HEK293 (cell line): ENCODE results near the gene PBRM1.

Experiments
- CTCF ChIA-PET: fragments of 350-600 bp; formaldehyde crosslinking; extraction: SDS; loops from one replicate; lab custom pipeline; 2021; ENCODE audit warnings: antibody characterized with exemption; lab: Yijun Ruan, JAX
- POLR2A ChIA-PET: fragments of 300-600 bp; formaldehyde crosslinking; extraction: SDS; loops from one replicate; lab custom pipeline; 2020; ENCODE audit warnings: antibody characterized with exemption, inconsistent platforms; lab: Yijun Ruan, JAX
- H3K27ac ChIP-seq: fragments of 200-500 bp; sonication (Bioruptor generic); 2 replicates; pipeline ENCODE4 v1.5.1; 2014; ENCODE audit warnings: low read depth, low read length, control low read depth, inconsistent platforms; ENCODE audit errors: extremely low read depth
- H3K36me3 ChIP-seq, 2 experiments: fragments of 200-500 bp in 1 of 2; sonication (Bioruptor generic) in 1 of 2; 1 replicate in 1 of 2; 2 replicates in 1 of 2; pipeline ENCODE4 v1.5.1; 2014 to 2017; ENCODE audit warnings: inconsistent platforms in 2 of 2, low read length in 2 of 2; ENCODE audit not compliant: control insufficient read depth in 2 of 2, insufficient read depth in 1 of 2
- H3K4me1 ChIP-seq: fragments of 200-500 bp; sonication (Bioruptor generic); 2 replicates; pipeline ENCODE4 v1.5.1; 2014; ENCODE audit warnings: mild to moderate bottlenecking, low read length, inconsistent platforms; ENCODE audit not compliant: control insufficient read depth, insufficient read depth
- H3K4me3 ChIP-seq: 2 replicates; pipeline ENCODE4 v1.5.1; 2011; ENCODE audit warnings: low read depth, mild to moderate bottlenecking, control low read depth, low read length, moderate library complexity
- H3K9me3 ChIP-seq: fragments of 200-500 bp; sonication (Bioruptor generic); 2 replicates; pipeline ENCODE4 v1.5.1; 2014; ENCODE audit warnings: low read depth, low read length, inconsistent platforms; ENCODE audit not compliant: control insufficient read depth, insufficient read depth
- ELK4 ChIP-seq: IDR thresholded peaks from 2 replicates; pipeline ENCODE4 v1.6.1; 2011; ENCODE audit warnings: mild to moderate bottlenecking, low read depth, low read length, borderline replicate concordance
- GLI4 ChIP-seq: fragments of 450-650 bp; formaldehyde crosslinking; IDR thresholded peaks from 2 replicates; pipeline ENCODE4 v1.5.1; 2016; ENCODE audit warnings: missing biosample characterization, missing genetic modification characterization
- INSM2 ChIP-seq: fragments of 450-650 bp; formaldehyde crosslinking; IDR thresholded peaks from 2 replicates; pipeline ENCODE4 v1.5.1; 2016; ENCODE audit warnings: missing biosample characterization, missing genetic modification characterization
- MYNN ChIP-seq: fragments of 450-650 bp; formaldehyde crosslinking; IDR thresholded peaks from 2 replicates; pipeline ENCODE4 v1.5.1; 2016; ENCODE audit warnings: missing biosample characterization, missing genetic modification characterization, borderline replicate concordance
- MZF1 ChIP-seq: fragments of 450-650 bp; formaldehyde crosslinking; IDR thresholded peaks from 2 replicates; pipeline ENCODE4 v1.5.1; 2017; ENCODE audit warnings: missing biosample characterization, missing genetic modification characterization, borderline replicate concordance
- SALL2 ChIP-seq: fragments of 450-650 bp; formaldehyde crosslinking; IDR thresholded peaks from 2 replicates; pipeline ENCODE4 v1.5.0; 2017; ENCODE audit warnings: missing biosample characterization, mild to moderate bottlenecking, missing genetic modification characterization, borderline replicate concordance
- TRIM28 ChIP-seq: IDR thresholded peaks from 2 replicates; pipeline ENCODE4 v1.6.1; 2011; ENCODE audit warnings: low read length, control low read depth, borderline replicate concordance
- ZBTB48 ChIP-seq: fragments of 450-650 bp; formaldehyde crosslinking; IDR thresholded peaks from 2 replicates; pipeline ENCODE4 v1.5.1; 2016; ENCODE audit warnings: missing biosample characterization, missing genetic modification characterization
- ZEB2 ChIP-seq: fragments of 450-650 bp; formaldehyde crosslinking; IDR thresholded peaks from 2 replicates; pipeline ENCODE4 v1.5.1; 2016; ENCODE audit warnings: missing biosample characterization, missing genetic modification characterization
- ZNF175 ChIP-seq: fragments of 450-650 bp; formaldehyde crosslinking; IDR thresholded peaks from 2 replicates; pipeline ENCODE4 v1.5.1; 2016; ENCODE audit warnings: missing biosample characterization, missing genetic modification characterization
- ZNF214 ChIP-seq: fragments of 450-650 bp; formaldehyde crosslinking; IDR thresholded peaks from 2 replicates; pipeline ENCODE4 v1.5.1; 2017; ENCODE audit warnings: missing biosample characterization, mild to moderate bottlenecking, missing genetic modification characterization, borderline replicate concordance
- ZNF248 ChIP-seq: fragments of 450-650 bp; formaldehyde crosslinking; IDR thresholded peaks from 2 replicates; pipeline ENCODE4 v1.5.1; 2017; ENCODE audit warnings: missing biosample characterization, missing genetic modification characterization
- ZNF311 ChIP-seq: fragments of 450-650 bp; formaldehyde crosslinking; IDR thresholded peaks from 2 replicates; pipeline ENCODE4 v1.5.1; 2017; ENCODE audit warnings: missing biosample characterization, missing genetic modification characterization, borderline replicate concordance
- ZNF324 ChIP-seq: fragments of 450-650 bp; formaldehyde crosslinking; IDR thresholded peaks from 2 replicates; pipeline ENCODE4 v1.5.1; 2016; ENCODE audit warnings: missing biosample characterization, missing genetic modification characterization
- ZNF37A ChIP-seq: fragments of 450-650 bp; IDR thresholded peaks from 2 replicates; pipeline ENCODE4 v1.5.1; 2018; ENCODE audit warnings: missing biosample characterization, missing genetic modification characterization
- ZNF398 ChIP-seq: fragments of 450-650 bp; formaldehyde crosslinking; IDR thresholded peaks from 2 replicates; pipeline ENCODE4 v1.5.1; 2017; ENCODE audit warnings: missing biosample characterization, missing genetic modification characterization
- ZNF518A ChIP-seq: fragments of 450-650 bp; formaldehyde crosslinking; conservative IDR thresholded peaks from 2 replicates; pipeline ENCODE4 v1.5.1; 2016; ENCODE audit warnings: low read depth, missing biosample characterization, missing genetic modification characterization
- ZNF521 ChIP-seq: fragments of 450-650 bp; formaldehyde crosslinking; IDR thresholded peaks from 2 replicates; pipeline ENCODE4 v1.5.1; 2017; ENCODE audit warnings: missing biosample characterization, mild to moderate bottlenecking, missing genetic modification characterization
- ZNF544 ChIP-seq: fragments of 450-650 bp; formaldehyde crosslinking; IDR thresholded peaks from 2 replicates; pipeline ENCODE4 v1.5.0; 2017; ENCODE audit warnings: missing biosample characterization, missing genetic modification characterization
- ZNF549 ChIP-seq: fragments of 450-650 bp; IDR thresholded peaks from 2 replicates; pipeline ENCODE4 v1.5.1; 2018; ENCODE audit warnings: missing biosample characterization, missing genetic modification characterization, mild to moderate bottlenecking, inconsistent platforms, moderate library complexity
- ZNF558 ChIP-seq: fragments of 450-650 bp; formaldehyde crosslinking; IDR thresholded peaks from 2 replicates; pipeline ENCODE4 v1.5.1; 2016; ENCODE audit warnings: missing biosample characterization, missing genetic modification characterization
- ZNF571 ChIP-seq: fragments of 450-650 bp; formaldehyde crosslinking; IDR thresholded peaks from 2 replicates; pipeline ENCODE4 v1.5.0; 2017; ENCODE audit warnings: missing biosample characterization, missing genetic modification characterization
- ZNF701 ChIP-seq: fragments of 450-650 bp; formaldehyde crosslinking; IDR thresholded peaks from 2 replicates; pipeline ENCODE4 v1.5.1; 2016; ENCODE audit warnings: missing biosample characterization, missing genetic modification characterization
- ZNF704 ChIP-seq: fragments of 450-650 bp; formaldehyde crosslinking; IDR thresholded peaks from 2 replicates; pipeline ENCODE4 v1.5.1; 2016; ENCODE audit warnings: missing biosample characterization, missing genetic modification characterization
- ZNF777 ChIP-seq: fragments of 450-650 bp; formaldehyde crosslinking; IDR thresholded peaks from 2 replicates; pipeline ENCODE4 v1.5.1; 2017; ENCODE audit warnings: missing biosample characterization, missing genetic modification characterization, borderline replicate concordance
- ZNF791 ChIP-seq: fragments of 450-650 bp; formaldehyde crosslinking; IDR thresholded peaks from 2 replicates; pipeline ENCODE4 v1.5.1; 2016; ENCODE audit warnings: missing biosample characterization, missing genetic modification characterization
- ZSCAN30 ChIP-seq: fragments of 450-650 bp; IDR thresholded peaks from 2 replicates; pipeline ENCODE4 v1.5.1; 2018; ENCODE audit warnings: missing biosample characterization, mild to moderate bottlenecking, missing genetic modification characterization, moderate library complexity

PBRM1 gene

GRCh38 chr3:52703341-52703740 lies 17.6 kb upstream of the PBRM1 start:
- no peaks in the 10 kb centered on the region for H3K9me3 ChIP-seq
- H3K27ac ChIP-seq, result no peak overlapping the region
- H3K4me3 ChIP-seq, result no peak overlapping the region
- CTCF ChIA-PET, result no interaction called here
- POLR2A ChIA-PET, result no interaction called here
- H3K4me1 ChIP-seq, result peaks cover 3% of the 10 kb centered on the region; the same call in 1 of the 2 replicates
- H3K36me3 ChIP-seq, result peaks cover 5 to 27% of the 10 kb centered on the region in 2 experiments
- TF ChIP-seq ZNF549 (tag by site-specific recombination) (no peak), ZNF248 (tag by site-specific recombination) (no peak), ELK4 (no peak), ZNF704 (tag by site-specific recombination) (no peak), ZNF558 (tag by site-specific recombination) (no peak), GLI4 (no peak), ZNF175 (tag by site-specific recombination) (no peak), ZNF777 (tag by site-specific recombination) (no peak), ZNF701 (no peak), TRIM28 (no peak), ZBTB48 (tag by site-specific recombination) (no peak), ZNF37A (no peak), ZNF791 (tag by site-specific recombination) (no peak), ZNF521 (tag by site-specific recombination) (no peak), ZNF518A (no peak), MYNN (no peak), ZNF544 (tag by site-specific recombination) (no peak), ZSCAN30 (tag by site-specific recombination) (no peak)

GRCh38 chr3:52697632-52697965 lies 11.9 kb upstream of the PBRM1 start:
- Histone ChIP-seq H3K27ac (no peak overlapping the region), H3K36me3 (peaks cover 10 to 73% of the 10 kb centered on the region in 2 experiments), H3K4me3 (no peak overlapping the region), H3K9me3 (no peaks in the 10 kb centered on the region), H3K4me1 (no peaks in the 10 kb centered on the region)
- ChIA-PET CTCF (interaction anchor here (0.6 kb wide), 2 partner anchors 93 to 372 kb away, joined by 3 read pairs; no protein-coding TSS in a partner anchor), POLR2A (interaction anchor here (1.1 to 2.0 kb wide), 2 partner anchors 8 to 12 kb away, joined by 3 to 8 read pairs; partner anchors contain the start of genes GLT8D1 and SPCS1)
- TF ChIP-seq ZNF571 (tag by site-specific recombination) (no peak), ZNF324 (tag by site-specific recombination) (no peak), ZEB2 (tag by site-specific recombination) (no peak), ZNF214 (tag by site-specific recombination) (no peak), ZNF544 (tag by site-specific recombination) (no peak), SALL2 (tag by site-specific recombination) (no peak), INSM2 (tag by site-specific recombination) (no peak), MZF1 (tag by site-specific recombination) (no peak), ZNF311 (no peak), ZNF398 (tag by site-specific recombination) (no peak)
